ENCODE measurements around the gene STYXL1.

STYXL1 gene

DNA sequence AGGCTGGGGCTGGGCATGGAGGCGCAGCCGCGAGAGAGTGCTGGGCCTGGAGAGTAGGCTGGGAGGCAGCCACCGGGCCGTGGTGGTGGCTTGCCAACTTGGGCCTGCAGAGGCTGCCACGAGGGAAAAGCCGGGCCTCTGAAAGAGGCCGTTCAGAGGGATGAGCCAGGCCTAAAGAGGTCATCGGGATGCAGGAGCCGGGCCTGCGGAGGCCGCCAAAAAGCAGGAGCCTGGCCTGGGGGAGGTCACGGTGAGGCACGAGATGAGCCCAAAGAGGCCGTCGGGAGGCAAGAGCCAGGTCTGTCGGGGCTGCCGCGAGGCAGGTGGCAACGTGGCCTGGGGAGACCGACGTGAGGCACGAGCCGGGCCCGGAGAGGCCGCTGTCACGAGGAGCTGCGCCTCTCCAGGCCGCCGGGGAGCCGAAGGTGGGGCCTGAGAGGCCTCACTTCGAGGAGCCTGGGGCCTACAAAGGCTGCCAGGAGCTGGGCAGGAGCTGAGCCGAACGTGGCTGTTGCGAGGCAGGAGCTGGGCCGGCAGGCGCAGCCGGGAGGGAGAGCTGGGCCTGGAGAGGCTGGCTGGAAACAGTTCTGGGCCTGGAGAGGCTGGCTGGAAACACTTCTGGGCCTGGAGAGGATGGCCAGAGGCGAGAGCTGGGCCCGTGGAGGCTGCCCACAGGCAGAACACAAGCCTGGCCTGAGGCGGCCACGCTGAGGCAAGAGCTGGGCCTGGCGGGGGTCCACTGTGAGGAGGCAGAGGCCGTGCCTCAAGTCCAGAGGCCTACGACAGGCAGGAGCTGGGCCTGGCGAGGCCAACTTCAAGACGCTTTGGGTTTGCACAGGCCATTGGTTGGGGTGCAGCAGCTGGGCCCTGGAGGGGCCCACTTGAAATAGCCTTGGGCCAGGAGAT, 24.7 kb upstream of the STYXL1 start:
- TF ChIP-seq EP300 (IDR thresholded peaks at IDR 0.05; ENCODE audit: borderline replicate concordance) (no peak), FOXM1 (IDR thresholded peaks at IDR 0.05; ENCODE audit: borderline replicate concordance, low read depth) (no peak), RAD21 (IDR thresholded peaks at IDR 0.05; ENCODE audit: low read depth) (no peak), CEBPB (IDR thresholded peaks at IDR 0.05) (no peak), TAF1 (IDR thresholded peaks at IDR 0.05; ENCODE audit: low read depth) (no peak), CREB1 (IDR thresholded peaks at IDR 0.05; ENCODE audit: low read depth) (no peak), TEAD4 (IDR thresholded peaks at IDR 0.05) (no peak), REST (IDR thresholded peaks at IDR 0.05; ENCODE audit: low read depth) (no peak), EGR1 (IDR thresholded peaks at IDR 0.05) (no peak), YY1 (IDR thresholded peaks at IDR 0.05; ENCODE audit: low read depth) (no peak), NFIC (IDR thresholded peaks at IDR 0.05) (no peak)

GRCh38 chr7:76071316-76072242, 23.8 kb upstream of the STYXL1 start:
- TF ChIP-seq, protein P1, sequence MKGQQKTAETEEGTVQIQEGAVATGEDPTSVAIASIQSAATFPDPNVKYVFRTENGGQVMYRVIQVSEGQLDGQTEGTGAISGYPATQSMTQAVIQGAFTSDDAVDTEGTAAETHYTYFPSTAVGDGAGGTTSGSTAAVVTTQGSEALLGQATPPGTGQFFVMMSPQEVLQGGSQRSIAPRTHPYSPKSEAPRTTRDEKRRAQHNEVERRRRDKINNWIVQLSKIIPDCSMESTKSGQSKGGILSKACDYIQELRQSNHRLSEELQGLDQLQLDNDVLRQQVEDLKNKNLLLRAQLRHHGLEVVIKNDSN (IDR thresholded peaks at IDR 0.05): no peak
- TF ChIP-seq CEBPB (IDR thresholded peaks at IDR 0.05) (no peak), CREB1 (IDR thresholded peaks at IDR 0.05; ENCODE audit: low read depth) (no peak), ZBTB7A (IDR thresholded peaks at IDR 0.05; ENCODE audit: low read depth) (no peak), TCF12 (IDR thresholded peaks at IDR 0.05; ENCODE audit: low read depth) (no peak), FOXM1 (IDR thresholded peaks at IDR 0.05; ENCODE audit: borderline replicate concordance, low read depth) (no peak), NFIC (IDR thresholded peaks at IDR 0.05) (no peak), RAD21 (IDR thresholded peaks at IDR 0.05; ENCODE audit: low read depth) (no peak), REST (IDR thresholded peaks at IDR 0.05; ENCODE audit: low read depth) (no peak), MAX (IDR thresholded peaks at IDR 0.05) (no peak), TAF1 (IDR thresholded peaks at IDR 0.05; ENCODE audit: low read depth) (no peak), YY1 (IDR thresholded peaks at IDR 0.05; ENCODE audit: low read depth) (no peak), TEAD4 (IDR thresholded peaks at IDR 0.05) (no peak)

DNA sequence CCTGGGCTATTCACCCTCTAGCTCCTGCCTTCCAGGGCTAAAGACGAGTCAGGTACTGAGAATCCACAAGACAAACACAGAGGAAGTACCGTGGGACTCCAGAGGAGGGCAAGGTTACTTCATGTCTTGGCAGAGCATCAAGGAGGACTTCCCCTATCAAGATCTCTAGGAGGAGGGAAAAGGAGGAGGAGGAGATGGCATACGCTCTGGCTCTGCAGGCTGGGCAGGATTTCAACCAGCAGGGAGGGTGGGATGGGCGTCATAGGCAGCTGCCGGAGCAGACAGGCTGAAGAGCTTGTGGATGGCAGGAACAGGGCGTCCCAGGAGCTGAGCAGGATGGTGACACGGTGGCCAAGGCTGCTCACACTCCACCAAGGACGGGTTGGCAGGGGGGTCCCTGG, 21.4 kb upstream of the STYXL1 start:
- no peak for TF ChIP-seq TEAD4 (IDR thresholded peaks at IDR 0.05)
- TF ChIP-seq EP300 (IDR thresholded peaks at IDR 0.05; ENCODE audit: borderline replicate concordance): no peak
- TF ChIP-seq CREB1 (IDR thresholded peaks at IDR 0.05; ENCODE audit: low read depth): no peak
- TF ChIP-seq TCF12 (IDR thresholded peaks at IDR 0.05; ENCODE audit: low read depth): no peak
- TF ChIP-seq YY1 (IDR thresholded peaks at IDR 0.05; ENCODE audit: low read depth): 0 out of 2 replicates have a peak, but pooled peaks have one; percentile 47
- peak; percentile 18; the same call in 1 of the 2 replicates for TF ChIP-seq CEBPB (IDR thresholded peaks at IDR 0.05)
- TF ChIP-seq NFIC (IDR thresholded peaks at IDR 0.05): peak; percentile 48
- TF ChIP-seq EGR1 (IDR thresholded peaks at IDR 0.05): no peak
- no peak; the same call in 1 of the 2 replicates for TF ChIP-seq FOXM1 (IDR thresholded peaks at IDR 0.05; ENCODE audit: borderline replicate concordance, low read depth)
- TF ChIP-seq TAF1 (IDR thresholded peaks at IDR 0.05; ENCODE audit: low read depth): no peak
- no peak for TF ChIP-seq ZBTB7A (IDR thresholded peaks at IDR 0.05; ENCODE audit: low read depth)
- TF ChIP-seq REST (IDR thresholded peaks at IDR 0.05; ENCODE audit: low read depth): no peak
- no peak for TF ChIP-seq MAX (IDR thresholded peaks at IDR 0.05)
- TF ChIP-seq RAD21 (IDR thresholded peaks at IDR 0.05; ENCODE audit: low read depth): peak; percentile 70
- TF ChIP-seq, protein P1 (IDR thresholded peaks at IDR 0.05): no peak
